ENCODE data around the gene ZNF718.
"Not testable (repeated sequence)": the region's sequence is repeated elsewhere in the genome, so short reads cannot be mapped to it uniquely, and the experiment has no call there.

ZNF718 gene

DNA sequence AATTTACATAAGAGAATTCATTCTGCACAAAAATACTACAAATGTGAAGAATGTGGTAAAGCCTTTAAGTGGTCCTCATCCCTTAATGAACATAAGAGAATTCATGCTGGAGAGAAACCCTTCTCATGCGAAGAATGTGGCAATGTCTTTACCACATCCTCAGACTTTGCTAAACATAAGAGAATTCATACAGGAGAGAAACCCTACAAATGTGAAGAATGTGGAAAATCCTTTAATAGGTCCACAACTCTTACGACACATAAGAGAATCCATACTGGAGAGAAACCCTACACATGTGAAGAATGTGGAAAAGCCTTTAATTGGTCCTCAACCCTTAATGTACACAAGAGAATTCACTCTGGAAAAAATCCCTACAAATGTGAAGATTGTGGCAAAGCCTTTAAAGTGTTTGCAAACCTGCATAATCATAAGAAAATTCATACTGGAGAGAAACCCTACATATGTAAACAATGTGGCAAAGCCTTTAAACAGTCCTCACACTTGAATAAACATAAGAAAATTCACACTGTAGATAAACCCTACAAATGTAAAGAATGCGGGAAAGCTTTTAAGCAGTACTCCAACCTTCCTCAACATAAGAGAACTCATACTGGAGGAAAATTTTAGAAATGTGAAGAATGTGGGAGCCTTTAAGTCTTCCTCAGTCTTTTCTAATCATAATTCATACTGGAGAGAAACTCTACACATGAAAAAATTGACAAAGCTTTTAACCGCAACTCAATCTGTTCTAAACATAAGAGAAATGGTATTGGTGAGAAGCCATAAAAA lies 37.4 kb downstream of the ZNF718 start:
- no peak for DNase-seq

DNA sequence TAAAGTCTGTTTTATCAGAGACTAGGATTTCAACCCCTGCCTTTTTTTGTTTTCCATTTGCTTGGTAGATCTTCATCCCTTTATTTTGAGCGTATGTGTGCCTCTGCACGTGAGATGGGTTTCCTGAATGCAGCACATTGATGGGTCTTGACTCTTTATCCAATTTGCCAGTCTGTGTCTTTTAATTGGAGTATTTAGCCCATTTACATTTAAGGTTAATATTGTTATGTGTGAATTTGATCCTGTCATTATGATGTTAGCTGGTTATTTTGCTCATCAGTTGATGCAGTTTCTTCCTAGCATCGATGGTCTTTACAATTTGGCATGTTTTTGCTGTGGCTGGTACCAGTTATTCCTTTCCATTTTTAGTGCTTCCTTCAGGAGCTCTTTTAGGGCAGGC lies 45.3 kb downstream of the ZNF718 start:
- DNase-seq: not testable (repeated sequence)

DNA sequence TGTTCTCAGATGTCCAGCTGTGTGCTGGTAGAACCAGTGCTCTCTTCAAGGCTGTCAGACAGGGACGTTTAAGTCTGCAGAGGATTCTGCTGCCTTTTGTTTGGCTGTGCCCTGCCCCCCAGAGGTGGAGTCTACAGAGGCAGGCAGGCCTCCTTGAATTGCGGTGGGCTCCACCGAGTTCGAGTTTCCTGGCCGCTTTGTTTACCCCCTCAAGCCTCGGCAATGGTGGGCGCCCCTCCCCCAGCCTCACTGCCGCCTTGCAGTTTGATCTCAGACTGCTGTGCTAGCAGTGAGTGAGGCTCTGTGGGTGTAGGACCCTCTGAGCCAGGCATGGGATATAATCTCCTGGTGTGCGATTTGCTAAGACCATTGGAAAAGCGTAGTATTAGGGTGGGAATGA lies 47.0 kb downstream of the ZNF718 start:
- not testable (repeated sequence) for DNase-seq

DNA sequence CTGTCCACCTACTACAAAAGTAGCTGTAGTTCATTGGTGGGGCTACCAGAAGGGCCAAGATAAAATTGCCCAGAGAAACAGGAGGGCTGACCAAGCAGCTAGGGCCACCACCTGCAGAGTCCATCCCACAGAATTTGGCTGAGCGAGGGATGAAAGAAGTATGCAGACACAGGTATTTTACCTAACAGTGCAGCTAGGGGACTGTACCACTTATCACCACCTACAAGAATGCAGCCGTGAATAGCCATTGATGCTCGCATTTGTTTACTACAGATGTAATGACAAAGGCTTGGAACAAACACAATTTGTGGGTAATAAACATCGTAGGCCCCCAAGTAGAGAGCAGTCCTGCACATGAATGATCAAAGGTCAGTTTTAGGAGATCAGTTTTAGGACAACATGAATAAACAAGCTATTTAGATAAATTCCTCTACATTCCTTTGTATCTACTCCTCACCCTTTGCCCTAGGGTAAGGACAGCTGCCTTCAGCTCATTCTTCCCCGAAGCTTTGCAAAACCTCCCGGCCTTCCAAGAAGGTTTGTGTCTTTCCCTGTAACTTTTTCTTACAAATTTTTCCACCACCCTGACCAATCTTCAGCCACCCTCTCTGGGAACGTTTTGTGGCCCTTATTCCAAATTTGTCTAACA lies 49.5 kb downstream of the ZNF718 start:
- no peak for DNase-seq

- no peak for DNase-seq
Measured at GRCh38 chr4:175986-176385, 51.7 kb downstream of the ZNF718 start.

- DNase-seq: no peak
Measured at GRCh38 chr4:176995-177394, 52.7 kb downstream of the ZNF718 start.

DNA sequence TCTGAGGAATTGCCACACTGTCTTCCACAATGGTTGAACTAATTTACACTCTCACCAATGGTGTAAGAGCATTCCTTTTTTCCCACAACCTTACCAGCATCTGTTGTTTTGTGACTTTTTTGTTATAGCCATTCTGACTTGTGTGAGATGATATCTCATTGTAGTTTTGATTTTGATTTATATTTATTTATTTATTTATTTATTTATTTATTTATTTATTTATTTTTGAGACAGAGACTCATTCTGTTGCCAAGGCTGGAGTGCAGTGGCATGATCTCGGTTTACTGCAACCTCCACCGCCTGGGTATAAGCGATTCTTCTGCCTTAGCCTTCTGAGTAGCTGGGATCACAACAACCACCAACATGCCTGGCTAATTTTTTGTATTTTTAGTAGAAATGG lies 57.9 kb downstream of the ZNF718 start:
- not testable (repeated sequence) for DNase-seq

GRCh38 chr4:188091-188490 lies 63.8 kb downstream of the ZNF718 start:
- DNase-seq: no peak

GRCh38 chr4:195159-195558 lies 70.9 kb downstream of the ZNF718 start:
- not testable (repeated sequence) for DNase-seq

DNA sequence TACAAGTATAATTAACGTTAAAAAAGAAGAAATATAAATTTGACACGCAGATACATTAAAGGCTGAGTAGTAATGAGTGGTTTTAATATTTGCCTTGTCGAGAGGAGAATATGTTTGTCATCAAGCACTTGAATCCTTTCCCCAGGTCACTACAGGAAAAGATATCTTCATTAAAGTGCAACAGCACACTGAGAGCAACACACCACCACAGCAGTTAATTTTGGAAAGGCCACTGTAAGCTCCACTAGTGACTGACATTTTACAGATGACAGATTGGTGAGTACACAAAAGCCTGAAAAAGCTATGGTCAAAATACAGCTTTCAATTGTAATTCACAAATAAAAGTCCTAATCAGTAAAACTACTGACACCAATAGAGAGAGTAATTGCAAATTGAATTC lies 76.6 kb downstream of the ZNF718 start:
- DNase-seq: no peak

- DNase-seq: not testable (repeated sequence)
Measured at GRCh38 chr4:202822-203221, 78.5 kb downstream of the ZNF718 start.

GRCh38 chr4:205097-205756 lies 80.9 kb downstream of the ZNF718 start:
- DNase-seq: no peak

DNA sequence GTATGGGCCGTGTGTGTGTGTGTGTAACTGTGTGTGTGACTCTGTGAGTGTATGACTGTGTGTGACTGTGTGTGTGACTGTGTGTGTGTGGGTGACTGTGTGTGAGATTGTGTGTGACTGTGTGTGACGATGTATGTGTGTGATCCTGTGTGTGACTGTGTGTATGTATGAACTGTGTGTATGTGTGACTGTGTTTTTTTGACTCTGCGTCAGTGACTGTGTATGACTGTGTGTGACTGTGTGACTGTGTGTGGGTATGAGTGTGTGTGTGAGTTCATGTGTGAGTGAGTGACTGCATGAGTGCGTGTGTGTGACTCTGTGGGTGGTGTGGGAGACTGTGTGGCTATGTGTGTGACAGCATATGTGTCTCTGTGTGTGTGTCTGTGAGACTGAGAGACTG lies 81.8 kb downstream of the ZNF718 start:
- DNase-seq: no peak

DNA sequence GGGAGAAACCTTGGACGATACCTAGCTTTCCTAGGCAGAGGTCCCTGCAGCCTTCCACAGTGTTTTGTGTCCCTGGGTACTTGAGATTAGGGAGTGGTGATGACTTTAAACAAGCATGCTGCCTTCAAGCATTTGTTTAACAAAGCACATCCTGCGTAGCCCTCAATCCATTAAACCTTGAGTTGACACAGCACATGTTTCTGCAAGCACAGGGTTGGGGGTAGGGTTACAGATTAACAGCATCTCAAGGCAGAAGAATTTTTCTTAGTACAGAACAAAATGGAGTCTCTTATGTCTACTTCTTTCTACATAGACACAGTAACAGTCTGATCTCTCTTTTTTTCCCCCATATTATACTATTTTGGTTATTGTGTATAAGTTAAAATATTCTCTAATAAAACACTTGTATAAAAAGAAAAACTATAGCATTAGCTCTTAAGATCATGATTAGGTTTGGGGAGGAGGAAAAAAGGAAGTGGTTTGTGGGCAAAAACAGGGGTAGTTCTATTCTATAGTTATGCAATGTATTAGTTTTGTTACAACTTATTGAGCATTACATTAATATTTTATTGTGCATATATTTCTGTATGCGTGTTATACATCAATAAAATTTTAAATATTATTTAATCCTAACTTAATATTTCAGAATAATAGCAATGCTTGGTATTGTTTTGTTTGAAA lies 84.3 kb downstream of the ZNF718 start:
- not testable (repeated sequence) for DNase-seq

DNA sequence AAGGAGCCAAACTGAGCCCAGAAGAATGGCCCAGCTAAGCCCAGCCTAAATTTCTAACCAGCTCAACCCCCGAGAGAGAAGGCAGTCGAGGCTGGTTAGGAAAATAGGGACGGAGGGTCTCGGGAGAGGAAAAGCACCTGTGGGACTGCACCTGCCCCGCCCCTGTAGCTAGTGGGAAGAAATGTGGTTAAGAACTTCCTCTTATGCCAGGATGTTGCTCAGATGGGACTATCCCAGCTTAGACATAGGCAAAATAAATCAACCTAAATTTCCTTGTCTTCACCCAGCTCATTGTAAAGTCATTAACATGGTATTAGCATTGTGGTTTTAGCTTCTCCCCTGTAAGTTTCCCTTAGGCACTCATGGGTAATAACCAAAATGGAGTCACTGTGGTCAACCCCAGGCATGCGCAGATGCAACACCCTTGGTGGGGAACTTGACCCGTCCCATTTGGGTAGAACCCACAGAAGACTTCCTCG lies 86.8 kb downstream of the ZNF718 start:
- no peak for DNase-seq

GRCh38 chr4:212438-213188 lies 88.3 kb downstream of the ZNF718 start:
- peak; percentile 2 to 85 (median 60) for DNase-seq

DNA sequence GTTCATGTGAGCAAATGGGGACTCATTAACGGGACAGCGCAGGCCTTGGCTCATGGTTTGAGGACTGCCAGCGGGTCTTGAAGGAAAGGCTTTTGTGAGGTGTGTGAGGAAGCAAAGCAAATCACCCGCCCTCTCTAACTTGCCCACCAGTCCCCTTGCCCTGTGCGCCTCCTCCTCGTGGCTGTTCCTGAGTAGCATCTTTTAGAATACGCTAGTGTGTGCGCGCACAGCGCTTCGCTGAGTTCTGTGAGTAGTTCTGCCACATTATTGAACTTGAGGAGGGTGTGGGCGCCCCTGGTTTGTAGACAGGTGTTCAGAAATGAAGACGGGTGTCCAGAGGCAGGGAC lies 88.9 kb downstream of the ZNF718 start:
- DNase-seq: peak in 3 of 51 donors; percentile 14 to 38 (median 20)

Measured in hypothalamus (tissue), 51 donors.